Uterus (tissue), 4 donors: ENCODE data around the gene FH. TPM values are rescaled to one million over a fixed set of nuclear protein-coding genes. Genes with fewer than 3 reads are reported as not detected.

ENCODE experiments used
- DNase-seq, 2 donors: peaks; one replicate each; pipeline ENCODE4 v3.0.0-alpha.2; 2019 to 2020
- H3K27ac ChIP-seq, 2 donors: fragments of 200-600 bp; sonication (generic); 1 replicate in 1 of 2; 2 replicates in 1 of 2; pipeline ENCODE4 v1.5.1; 2016 to 2018
- H3K27me3 ChIP-seq, 2 donors: fragments of 200-600 bp; sonication (generic); one replicate each; pipeline ENCODE4 v1.5.1; 2018 to 2019; ENCODE audit warnings: control low read depth in 1 of 2
- H3K36me3 ChIP-seq, 2 donors: fragments of 200-600 bp; sonication (generic); one replicate each; pipeline ENCODE4 v1.5.1; 2019; ENCODE audit warnings: control low read depth in 1 of 2
- H3K4me1 ChIP-seq, 2 donors: fragments of 200-600 bp; sonication (generic); one replicate each; pipeline ENCODE4 v1.5.1; 2018 to 2019; ENCODE audit warnings: control low read depth in 1 of 2
- H3K4me3 ChIP-seq, 2 donors: fragments of 200-600 bp; sonication (generic); 1 replicate in 1 of 2; 2 replicates in 1 of 2; pipeline ENCODE4 v1.5.1; 2018 to 2019; ENCODE audit warnings: mild to moderate bottlenecking in 1 of 2
- H3K9me3 ChIP-seq, 2 donors: fragments of 200-600 bp; sonication (generic); one replicate each; pipeline ENCODE4 v1.5.1; 2019; ENCODE audit warnings: control low read depth in 1 of 2
- POLR2A ChIP-seq, 2 donors: fragments of 450-650 bp; IDR thresholded peaks; one replicate each; pipeline ENCODE4 v1.6.1; 2016; ENCODE audit warnings: antibody characterized with exemption in 2 of 2, mild to moderate bottlenecking in 1 of 2, moderate library complexity in 1 of 2
- intact Hi-C: fragments of 100-400 bp; cut with DNase I; formaldehyde crosslinking; loops from one replicate; pipeline ENCODE4 v1.15.1; 2023; ENCODE audit warnings: low total_unique reads
- total RNA-seq, 4 donors: library from RNA; depleted of rRNA in 3 of 4; stranded (reverse); fragments of >200 nt in 3 of 4; gene quantifications; one replicate each; pipeline versions ENCODE4 v1.1.0 to v1.2.4, GENCODE V29; 2014 to 2023
- TF ChIP-seq, protein P1 (sequence below), 4 experiments: fragments of 200-600 bp in 2 of 4; fragments of 450-650 bp in 2 of 4; sonication (generic) in 2 of 4; IDR thresholded peaks; one replicate each; pipeline ENCODE4 v1.5.1; 2016 to 2019; ENCODE audit warnings: antibody characterized with exemption in 4 of 4, mild to moderate bottlenecking in 2 of 4, moderate library complexity in 1 of 4
- donor health status: DM: yes; HTN: yes; CAD: no.

FH gene
- total RNA-seq, 4 donors from 2014 or later: 11.8 to 48.5 (median 43.5) TPM

- Histone ChIP-seq H3K27me3 (no peaks in the 10 kb centered on the region), H3K4me3 (peak overlapping the region; percentile 57 to 93), H3K4me1 (no peaks in the 10 kb centered on the region), H3K36me3 (no peaks in the 10 kb centered on the region), H3K27ac (peak overlapping the region; percentile 75 to 77), H3K9me3 (no peaks in the 10 kb centered on the region)
- no peak for DNase-seq
- intact Hi-C loops: no loop called here
- TF ChIP-seq, protein P1, sequence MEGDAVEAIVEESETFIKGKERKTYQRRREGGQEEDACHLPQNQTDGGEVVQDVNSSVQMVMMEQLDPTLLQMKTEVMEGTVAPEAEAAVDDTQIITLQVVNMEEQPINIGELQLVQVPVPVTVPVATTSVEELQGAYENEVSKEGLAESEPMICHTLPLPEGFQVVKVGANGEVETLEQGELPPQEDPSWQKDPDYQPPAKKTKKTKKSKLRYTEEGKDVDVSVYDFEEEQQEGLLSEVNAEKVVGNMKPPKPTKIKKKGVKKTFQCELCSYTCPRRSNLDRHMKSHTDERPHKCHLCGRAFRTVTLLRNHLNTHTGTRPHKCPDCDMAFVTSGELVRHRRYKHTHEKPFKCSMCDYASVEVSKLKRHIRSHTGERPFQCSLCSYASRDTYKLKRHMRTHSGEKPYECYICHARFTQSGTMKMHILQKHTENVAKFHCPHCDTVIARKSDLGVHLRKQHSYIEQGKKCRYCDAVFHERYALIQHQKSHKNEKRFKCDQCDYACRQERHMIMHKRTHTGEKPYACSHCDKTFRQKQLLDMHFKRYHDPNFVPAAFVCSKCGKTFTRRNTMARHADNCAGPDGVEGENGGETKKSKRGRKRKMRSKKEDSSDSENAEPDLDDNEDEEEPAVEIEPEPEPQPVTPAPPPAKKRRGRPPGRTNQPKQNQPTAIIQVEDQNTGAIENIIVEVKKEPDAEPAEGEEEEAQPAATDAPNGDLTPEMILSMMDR (IDR thresholded peaks at IDR 0.05): no peak
- no peak for TF ChIP-seq POLR2A (IDR thresholded peaks at IDR 0.05)
Observed at GRCh38 chr1:241520080-241520465, 518 bp upstream of the FH start.

- no peaks in the 10 kb centered on the region for H3K9me3 ChIP-seq
- DNase-seq: peak in 1 of 2 donors; percentile 11
- TF ChIP-seq POLR2A (IDR thresholded peaks at IDR 0.05): no peak
- TF ChIP-seq, protein P1 (IDR thresholded peaks at IDR 0.05): no peak
- H3K4me1 ChIP-seq: no peaks in the 10 kb centered on the region
- intact Hi-C loops: no loop called here
- peak overlapping the region; percentile 79 to 94 for H3K27ac ChIP-seq
- H3K27me3 ChIP-seq: no peaks in the 10 kb centered on the region
- H3K4me3 ChIP-seq: peak overlapping the region; percentile 57 to 93
- H3K36me3 ChIP-seq: no peaks in the 10 kb centered on the region
Observed at GRCh38 chr1:241518476-241519307, 863 bp downstream of the FH start.

DNA sequence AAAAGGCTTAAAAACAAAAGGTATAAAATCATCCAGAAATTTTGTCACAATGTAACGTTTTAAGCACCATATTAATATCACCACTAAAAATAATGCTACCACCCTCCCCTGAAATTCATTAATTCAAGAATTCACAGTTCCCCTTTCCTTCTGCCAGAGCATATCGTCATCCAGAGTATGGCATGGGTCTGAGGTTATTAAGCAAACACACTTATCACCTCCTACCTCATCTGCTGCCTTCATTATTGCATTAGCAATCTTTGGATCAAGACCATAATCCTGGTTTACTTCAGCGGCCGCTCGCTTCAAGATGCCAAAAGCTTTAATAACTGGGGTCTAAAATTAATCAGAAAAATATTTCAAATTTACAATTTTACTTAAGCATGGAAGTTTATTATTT is 6.2 kb downstream of the FH start:
- Histone ChIP-seq H3K4me1 (no peaks in the 10 kb centered on the region), H3K27ac (no peak overlapping the region), H3K27me3 (no peaks in the 10 kb centered on the region), H3K9me3 (no peaks in the 10 kb centered on the region), H3K4me3 (no peak overlapping the region), H3K36me3 (no peaks in the 10 kb centered on the region)
- intact Hi-C loops: no loop called here
- DNase-seq: no peak
- TF ChIP-seq, protein P1 (IDR thresholded peaks at IDR 0.05): no peak
- TF ChIP-seq POLR2A (IDR thresholded peaks at IDR 0.05): no peak

- intact Hi-C loops: no loop called here
- Histone ChIP-seq H3K36me3 (no peaks in the 10 kb centered on the region), H3K4me3 (no peak overlapping the region), H3K27ac (no peak overlapping the region), H3K9me3 (no peaks in the 10 kb centered on the region), H3K4me1 (no peaks in the 10 kb centered on the region), H3K27me3 (no peaks in the 10 kb centered on the region)
- DNase-seq: no peak
- no peak for TF ChIP-seq POLR2A (IDR thresholded peaks at IDR 0.05)
- TF ChIP-seq, protein P1 (IDR thresholded peaks at IDR 0.05): no peak
Observed at GRCh38 chr1:241507189-241507863, 12.2 kb downstream of the FH start.

- H3K36me3 ChIP-seq: no peaks in the 10 kb centered on the region
- H3K4me1 ChIP-seq: no peaks in the 10 kb centered on the region
- no peak overlapping the region for H3K27ac ChIP-seq
- H3K4me3 ChIP-seq: no peak overlapping the region
- H3K9me3 ChIP-seq: no peaks in the 10 kb centered on the region
- no peak for TF ChIP-seq POLR2A (IDR thresholded peaks at IDR 0.05)
- TF ChIP-seq, protein P1 (IDR thresholded peaks at IDR 0.05): no peak
- DNase-seq: no peak
- H3K27me3 ChIP-seq: no peaks in the 10 kb centered on the region
- intact Hi-C loops: no loop called here
Observed at GRCh38 chr1:241503444-241503843, 16.1 kb downstream of the FH start.
